Islet of Langerhans (tissue), 1 donor: ENCODE data around the gene TMEM182.

Experiments used
- FAIRE-seq: peaks from one replicate; lab custom pipeline; 2011; peaks lifted over from hg19 to GRCh38; lab: Jason Lieb, UNC

The TMEM182 gene

GRCh38 chr2:102768892-102769291 is 7.1 kb downstream of the TMEM182 start:
- no peak for FAIRE-seq

DNA sequence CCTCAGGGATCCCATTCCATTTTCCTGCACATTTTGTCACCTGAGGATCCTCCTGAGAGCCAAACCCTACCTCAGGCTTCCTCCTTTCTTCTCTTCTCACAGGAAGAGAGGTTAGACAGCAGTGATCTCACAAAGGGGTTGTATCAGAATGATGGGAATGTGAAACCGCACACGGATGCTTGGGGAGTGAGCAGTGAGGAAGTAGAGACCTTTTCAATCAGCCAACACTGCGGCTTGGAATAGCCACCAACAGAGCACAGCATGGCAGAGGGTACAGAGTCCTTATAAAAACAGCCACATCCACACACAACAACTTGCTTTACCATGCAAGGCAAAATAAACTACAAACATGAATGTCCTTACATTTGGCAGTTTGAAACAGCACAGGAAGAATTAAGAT is 8.7 kb downstream of the TMEM182 start:
- FAIRE-seq, result no peak

- FAIRE-seq, result no peak
These were observed 9.3 kb downstream of the TMEM182 start for GRCh38 chr2:102771114-102771513.

- FAIRE-seq, result no peak
These were observed 10.8 kb downstream of the TMEM182 start for GRCh38 chr2:102772659-102773058.

- FAIRE-seq, result no peak
These were observed 11.4 kb downstream of the TMEM182 start for GRCh38 chr2:102773149-102773705.

- peak; percentile 86 for FAIRE-seq
These were observed 16.4 kb downstream of the TMEM182 start for GRCh38 chr2:102778260-102778659.

GRCh38 chr2:102780467-102780866 is 18.6 kb downstream of the TMEM182 start:
- no peak for FAIRE-seq

- FAIRE-seq, result no peak
These were observed 20.4 kb downstream of the TMEM182 start for GRCh38 chr2:102782187-102782586.

- FAIRE-seq, result no peak
These were observed 21.1 kb downstream of the TMEM182 start for GRCh38 chr2:102782933-102783332.

DNA sequence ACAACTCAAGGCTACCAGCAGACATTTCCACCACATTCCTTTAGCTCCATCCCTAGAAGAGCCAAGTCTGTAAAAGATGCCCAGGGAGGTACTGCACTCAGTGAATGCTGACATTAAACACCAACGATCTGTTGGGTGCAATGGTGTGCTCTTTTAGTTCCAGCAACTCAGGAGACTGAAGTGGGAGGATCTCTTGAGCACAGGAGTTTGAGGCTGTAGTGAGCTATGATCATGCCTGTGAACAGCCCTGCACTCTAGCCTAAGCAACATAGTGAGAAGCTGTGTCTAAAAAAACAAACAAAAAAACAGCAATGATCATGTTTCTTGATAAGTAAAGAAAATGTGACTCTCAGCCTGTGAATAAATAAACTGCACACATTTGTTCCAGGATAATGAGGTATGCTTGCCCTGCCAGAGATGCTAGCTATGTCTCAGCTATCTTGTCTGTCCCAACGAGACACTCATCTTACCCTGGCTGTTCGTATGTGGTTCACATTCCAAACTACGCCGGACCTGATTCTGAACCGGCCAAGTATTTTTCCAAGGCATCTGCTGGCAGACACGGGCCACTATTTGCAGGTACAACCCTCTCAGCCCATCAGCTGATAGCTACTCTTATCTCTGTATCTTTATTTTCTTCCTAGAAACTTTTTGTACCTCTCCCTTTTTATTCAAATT is 21.8 kb downstream of the TMEM182 start:
- FAIRE-seq, result no peak

- FAIRE-seq, result no peak
These were observed 23.1 kb downstream of the TMEM182 start for GRCh38 chr2:102784940-102785339.

GRCh38 chr2:102788216-102788884 is 26.5 kb downstream of the TMEM182 start:
- no peak for FAIRE-seq

- no peak for FAIRE-seq
These were observed 27.0 kb downstream of the TMEM182 start for GRCh38 chr2:102788885-102789260.

- FAIRE-seq, result no peak
These were observed 27.7 kb downstream of the TMEM182 start for GRCh38 chr2:102789349-102790090.

GRCh38 chr2:102790091-102790455 is 28.2 kb downstream of the TMEM182 start:
- FAIRE-seq, result no peak

GRCh38 chr2:102792568-102793208 is 30.9 kb downstream of the TMEM182 start:
- no peak for FAIRE-seq

GRCh38 chr2:102795641-102796040 is 33.8 kb downstream of the TMEM182 start:
- FAIRE-seq, result no peak

GRCh38 chr2:102796337-102796736 is 34.5 kb downstream of the TMEM182 start:
- no peak for FAIRE-seq

- no peak for FAIRE-seq
These were observed 35.7 kb downstream of the TMEM182 start for GRCh38 chr2:102797486-102797885.

DNA sequence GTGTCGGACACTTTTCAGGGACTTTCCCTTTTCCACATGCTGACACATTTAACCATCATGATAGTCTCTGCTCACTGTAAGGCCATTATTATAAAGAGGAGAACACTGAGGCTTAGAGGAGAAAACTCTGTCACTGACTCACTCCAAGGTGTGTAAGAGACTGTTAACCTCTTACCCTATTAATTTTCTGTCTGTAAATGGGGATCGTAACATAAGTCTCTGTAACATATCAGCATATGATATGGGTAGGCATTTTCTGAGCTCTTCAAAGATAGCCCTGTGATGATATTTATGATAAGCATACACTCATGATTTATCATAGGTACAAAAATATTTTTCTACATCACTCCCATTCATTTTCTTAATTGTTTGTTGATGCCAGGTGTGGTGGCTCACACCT is 36.4 kb downstream of the TMEM182 start:
- FAIRE-seq, result no peak

GRCh38 chr2:102801098-102801718 is 39.4 kb downstream of the TMEM182 start:
- FAIRE-seq, result no peak
